GM23338 (cell line): Measurements from ENCODE around the gene AVPR2. TPM values are rescaled to one million over a fixed set of nuclear protein-coding genes. Genes with fewer than 3 reads are reported as not detected.
A peak's percentile ranks its signal among the peaks of the same experiment; 100 is the strongest.

ENCODE experiments used
- ATAC-seq: fragments of 200-7000 bp; cut with Tn5 transposase; 3 replicates; pipeline ENCODE4 v1.9.1; 2020
- DNase-seq: peaks from one replicate; pipeline ENCODE4 v3.0.0-alpha.2; 2015; ENCODE audit warnings: low spot score
- H2AFZ ChIP-seq: fragments of 200-600 bp; sonication (generic); 2 replicates; pipeline ENCODE4 v1.8.0; 2016; ENCODE audit warnings: antibody characterized with exemption, mild to moderate bottlenecking, moderate library complexity
- H3F3A ChIP-seq: fragments of 200-600 bp; sonication (generic); replicated peaks from 2 replicates; pipeline ENCODE4 v1.8.0; 2017; ENCODE audit warnings: antibody characterized with exemption, mixed run types, low read depth
- H3K27ac ChIP-seq: fragments of 200-600 bp; sonication (generic); 2 replicates; pipeline ENCODE4 v1.6.1; 2016; ENCODE audit warnings: low read depth
- H3K27me3 ChIP-seq: fragments of 200-600 bp; sonication (generic); 2 replicates; pipeline ENCODE4 v1.8.0; 2016; ENCODE audit warnings: mild to moderate bottlenecking, mixed run types, moderate library complexity; ENCODE audit not compliant: insufficient read depth
- H3K36me3 ChIP-seq: fragments of 200-600 bp; sonication (generic); 2 replicates; pipeline ENCODE4 v1.8.0; 2016; ENCODE audit warnings: mild to moderate bottlenecking; ENCODE audit not compliant: insufficient read depth
- H3K4me1 ChIP-seq: fragments of 200-600 bp; sonication (generic); 2 replicates; pipeline ENCODE4 v1.8.0; 2016; ENCODE audit warnings: mild to moderate bottlenecking, moderate library complexity; ENCODE audit not compliant: insufficient read depth
- H3K4me2 ChIP-seq: fragments of 200-600 bp; sonication (generic); 2 replicates; pipeline ENCODE4 v1.7.1; 2017; ENCODE audit warnings: mixed run types
- H3K4me3 ChIP-seq: fragments of 200-600 bp; sonication (generic); 2 replicates; pipeline ENCODE4 v1.6.1; 2016; ENCODE audit warnings: mixed run types
- H3K79me2 ChIP-seq: fragments of 200-600 bp; sonication (generic); replicated peaks from 2 replicates; pipeline ENCODE4 v1.8.0; 2017; ENCODE audit warnings: mild to moderate bottlenecking; ENCODE audit not compliant: insufficient read depth
- H3K9me2 ChIP-seq: fragments of 200-600 bp; sonication (generic); 2 replicates; pipeline ENCODE4 v1.8.0; 2017; ENCODE audit not compliant: insufficient read depth
- H4K20me1 ChIP-seq: fragments of 200-600 bp; sonication (generic); replicated peaks from 2 replicates; pipeline ENCODE4 v1.8.0; 2017; ENCODE audit warnings: mild to moderate bottlenecking; ENCODE audit not compliant: insufficient read depth
- H3K27ac Mint-ChIP-seq: 2 replicates; pipeline ENCODE4 v1.8.0; 2020; ENCODE audit warnings: inconsistent platforms, mild to moderate bottlenecking, moderate library complexity, mixed read lengths
- H3K27me3 Mint-ChIP-seq: 3 replicates; pipeline ENCODE4 v1.8.0; 2022; ENCODE audit warnings: low read depth, mild to moderate bottlenecking, moderate library complexity, mixed read lengths, inconsistent platforms; ENCODE audit not compliant: insufficient read depth, poor library complexity
- H3K36me3 Mint-ChIP-seq: 3 replicates; pipeline ENCODE4 v1.8.0; 2021; ENCODE audit warnings: low read depth, mild to moderate bottlenecking, inconsistent platforms, moderate library complexity, mixed read lengths
- H3K4me1 Mint-ChIP-seq: 3 replicates; pipeline ENCODE4 v1.8.0; 2020; ENCODE audit warnings: mild to moderate bottlenecking, inconsistent platforms, mixed read lengths
- H3K4me3 Mint-ChIP-seq: 3 replicates; pipeline ENCODE4 v1.8.0; 2021; ENCODE audit warnings: moderate library complexity, mild to moderate bottlenecking, inconsistent platforms, mixed read lengths
- H3K9me3 Mint-ChIP-seq: 3 replicates; pipeline ENCODE4 v1.8.0; 2020; ENCODE audit warnings: moderate library complexity, mild to moderate bottlenecking, inconsistent platforms, mixed read lengths
- JUNB ChIP-seq: IDR thresholded peaks from one replicate; pipeline ENCODE4 v1.6.1; 2016; ENCODE audit warnings: antibody characterized with exemption; ENCODE audit not compliant: unreplicated experiment
- POLR2AphosphoS5 ChIP-seq: IDR thresholded peaks from 2 replicates; pipeline ENCODE4 v1.6.1; 2016; ENCODE audit warnings: antibody characterized with exemption, low read depth
- STAT1 ChIP-seq: IDR thresholded peaks from one replicate; pipeline ENCODE4 v1.6.1; 2016; ENCODE audit warnings: antibody characterized with exemption; ENCODE audit not compliant: unreplicated experiment
- polyA plus RNA-seq: library from polyadenylated mRNA; unstranded; fragments of >200 nt; fragmentation: Nextera tagmentation; extraction: Ambion mirVana; gene quantifications from 2 replicates; pipeline ENCODE4 v1.2.1, GENCODE V29; 2016
- total RNA-seq: library from RNA; depleted of rRNA; stranded (reverse); fragments of >200 nt; shearing (Covaris generic); gene quantifications from 2 replicates; pipeline ENCODE4 v1.2.3, GENCODE V29; 2014
- TF ChIP-seq, protein P1 (sequence below): fragments of 250-450 bp; sonication (Bioruptor Pico); IDR thresholded peaks from 2 replicates; pipeline ENCODE4 v1.5.0; 2020; ENCODE audit warnings: mild to moderate bottlenecking, moderate library complexity
- TF ChIP-seq, protein P2 (sequence below): IDR thresholded peaks from one replicate; pipeline ENCODE4 v1.6.1; 2018; ENCODE audit warnings: antibody characterized with exemption; ENCODE audit not compliant: unreplicated experiment

AVPR2 gene
- total and polyA plus RNA-seq, 2 experiments from 2014 or later, result not detected

DNA sequence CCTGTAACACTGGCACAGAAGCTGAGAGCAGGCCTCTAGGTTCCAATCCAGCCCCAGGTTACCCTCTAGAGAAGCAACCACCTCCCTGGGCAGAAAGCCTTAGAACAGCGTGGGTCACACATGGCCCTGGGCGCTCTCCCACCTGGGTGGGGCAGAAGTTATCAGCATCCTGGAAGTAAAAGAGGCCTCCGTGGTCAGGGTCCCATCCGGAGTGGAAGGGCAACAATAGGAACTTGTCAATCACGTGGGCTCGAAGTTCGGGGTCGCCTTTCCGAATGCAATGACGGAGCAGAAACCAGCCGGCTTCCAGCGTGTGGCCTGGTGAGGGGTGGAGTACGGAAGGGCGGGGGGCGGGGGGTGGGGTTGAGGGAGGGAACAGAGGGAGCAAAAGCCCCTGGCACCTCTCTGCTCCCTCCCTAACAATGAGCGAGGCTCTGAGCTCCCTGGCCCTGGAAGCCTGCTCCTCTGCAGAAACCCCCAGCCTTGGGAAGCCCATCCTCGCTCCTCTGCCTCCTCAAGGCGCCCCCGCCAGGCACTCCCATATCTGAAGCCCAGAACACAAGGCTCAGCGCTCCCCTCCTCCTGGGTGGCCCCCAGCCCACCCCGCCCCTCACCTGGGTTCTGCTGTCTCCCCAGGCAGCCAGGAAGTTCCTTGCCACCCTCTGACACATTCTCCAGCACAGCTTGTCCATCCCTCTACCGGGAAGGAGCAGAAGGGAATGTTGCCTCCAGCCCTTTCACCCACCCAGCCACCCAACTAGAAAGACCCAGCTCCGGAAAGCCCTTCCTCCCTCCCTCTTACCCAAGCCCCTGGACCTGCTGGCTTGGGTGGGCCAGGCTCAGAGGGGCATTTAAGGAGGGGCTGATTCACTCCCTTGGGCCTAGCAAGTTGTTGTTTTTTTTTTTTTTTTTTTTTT lies 37.1 kb downstream of the AVPR2 start:
- Histone ChIP-seq H3F3A (no peaks in the 10 kb centered on the region), H3K27ac (peak overlapping the region; percentile 83), H3K4me1 (peaks cover 4% of the 10 kb centered on the region; the same call in 1 of the 2 replicates), H3K27me3 (no peaks in the 10 kb centered on the region), H4K20me1 (no peaks in the 10 kb centered on the region), H3K9me2 (no peaks in the 10 kb centered on the region), H3K79me2 (no peaks in the 10 kb centered on the region), H3K4me2 (peak overlapping the region; percentile 71), H3K4me3 (peak overlapping the region; percentile 43), H2AFZ (no peak overlapping the region), H3K36me3 (no peaks in the 10 kb centered on the region)
- Mint-ChIP-seq H3K4me3 (peak overlapping the region; percentile 61), H3K27me3 (peaks cover 6% of the 10 kb centered on the region), H3K36me3 (peaks cover 1% of the 10 kb centered on the region; the same call in 1 of the 3 replicates), H3K27ac (peak overlapping the region; percentile 93), H3K4me1 (peaks cover 22% of the 10 kb centered on the region), H3K9me3 (no peaks in the 10 kb centered on the region)
- DNase-seq, result peak; percentile 53
- ATAC-seq, result peak; percentile 31
- TF ChIP-seq POLR2AphosphoS5 (no peak), STAT1 (no peak), JUNB (no peak)
- TF ChIP-seq, protein P1, sequence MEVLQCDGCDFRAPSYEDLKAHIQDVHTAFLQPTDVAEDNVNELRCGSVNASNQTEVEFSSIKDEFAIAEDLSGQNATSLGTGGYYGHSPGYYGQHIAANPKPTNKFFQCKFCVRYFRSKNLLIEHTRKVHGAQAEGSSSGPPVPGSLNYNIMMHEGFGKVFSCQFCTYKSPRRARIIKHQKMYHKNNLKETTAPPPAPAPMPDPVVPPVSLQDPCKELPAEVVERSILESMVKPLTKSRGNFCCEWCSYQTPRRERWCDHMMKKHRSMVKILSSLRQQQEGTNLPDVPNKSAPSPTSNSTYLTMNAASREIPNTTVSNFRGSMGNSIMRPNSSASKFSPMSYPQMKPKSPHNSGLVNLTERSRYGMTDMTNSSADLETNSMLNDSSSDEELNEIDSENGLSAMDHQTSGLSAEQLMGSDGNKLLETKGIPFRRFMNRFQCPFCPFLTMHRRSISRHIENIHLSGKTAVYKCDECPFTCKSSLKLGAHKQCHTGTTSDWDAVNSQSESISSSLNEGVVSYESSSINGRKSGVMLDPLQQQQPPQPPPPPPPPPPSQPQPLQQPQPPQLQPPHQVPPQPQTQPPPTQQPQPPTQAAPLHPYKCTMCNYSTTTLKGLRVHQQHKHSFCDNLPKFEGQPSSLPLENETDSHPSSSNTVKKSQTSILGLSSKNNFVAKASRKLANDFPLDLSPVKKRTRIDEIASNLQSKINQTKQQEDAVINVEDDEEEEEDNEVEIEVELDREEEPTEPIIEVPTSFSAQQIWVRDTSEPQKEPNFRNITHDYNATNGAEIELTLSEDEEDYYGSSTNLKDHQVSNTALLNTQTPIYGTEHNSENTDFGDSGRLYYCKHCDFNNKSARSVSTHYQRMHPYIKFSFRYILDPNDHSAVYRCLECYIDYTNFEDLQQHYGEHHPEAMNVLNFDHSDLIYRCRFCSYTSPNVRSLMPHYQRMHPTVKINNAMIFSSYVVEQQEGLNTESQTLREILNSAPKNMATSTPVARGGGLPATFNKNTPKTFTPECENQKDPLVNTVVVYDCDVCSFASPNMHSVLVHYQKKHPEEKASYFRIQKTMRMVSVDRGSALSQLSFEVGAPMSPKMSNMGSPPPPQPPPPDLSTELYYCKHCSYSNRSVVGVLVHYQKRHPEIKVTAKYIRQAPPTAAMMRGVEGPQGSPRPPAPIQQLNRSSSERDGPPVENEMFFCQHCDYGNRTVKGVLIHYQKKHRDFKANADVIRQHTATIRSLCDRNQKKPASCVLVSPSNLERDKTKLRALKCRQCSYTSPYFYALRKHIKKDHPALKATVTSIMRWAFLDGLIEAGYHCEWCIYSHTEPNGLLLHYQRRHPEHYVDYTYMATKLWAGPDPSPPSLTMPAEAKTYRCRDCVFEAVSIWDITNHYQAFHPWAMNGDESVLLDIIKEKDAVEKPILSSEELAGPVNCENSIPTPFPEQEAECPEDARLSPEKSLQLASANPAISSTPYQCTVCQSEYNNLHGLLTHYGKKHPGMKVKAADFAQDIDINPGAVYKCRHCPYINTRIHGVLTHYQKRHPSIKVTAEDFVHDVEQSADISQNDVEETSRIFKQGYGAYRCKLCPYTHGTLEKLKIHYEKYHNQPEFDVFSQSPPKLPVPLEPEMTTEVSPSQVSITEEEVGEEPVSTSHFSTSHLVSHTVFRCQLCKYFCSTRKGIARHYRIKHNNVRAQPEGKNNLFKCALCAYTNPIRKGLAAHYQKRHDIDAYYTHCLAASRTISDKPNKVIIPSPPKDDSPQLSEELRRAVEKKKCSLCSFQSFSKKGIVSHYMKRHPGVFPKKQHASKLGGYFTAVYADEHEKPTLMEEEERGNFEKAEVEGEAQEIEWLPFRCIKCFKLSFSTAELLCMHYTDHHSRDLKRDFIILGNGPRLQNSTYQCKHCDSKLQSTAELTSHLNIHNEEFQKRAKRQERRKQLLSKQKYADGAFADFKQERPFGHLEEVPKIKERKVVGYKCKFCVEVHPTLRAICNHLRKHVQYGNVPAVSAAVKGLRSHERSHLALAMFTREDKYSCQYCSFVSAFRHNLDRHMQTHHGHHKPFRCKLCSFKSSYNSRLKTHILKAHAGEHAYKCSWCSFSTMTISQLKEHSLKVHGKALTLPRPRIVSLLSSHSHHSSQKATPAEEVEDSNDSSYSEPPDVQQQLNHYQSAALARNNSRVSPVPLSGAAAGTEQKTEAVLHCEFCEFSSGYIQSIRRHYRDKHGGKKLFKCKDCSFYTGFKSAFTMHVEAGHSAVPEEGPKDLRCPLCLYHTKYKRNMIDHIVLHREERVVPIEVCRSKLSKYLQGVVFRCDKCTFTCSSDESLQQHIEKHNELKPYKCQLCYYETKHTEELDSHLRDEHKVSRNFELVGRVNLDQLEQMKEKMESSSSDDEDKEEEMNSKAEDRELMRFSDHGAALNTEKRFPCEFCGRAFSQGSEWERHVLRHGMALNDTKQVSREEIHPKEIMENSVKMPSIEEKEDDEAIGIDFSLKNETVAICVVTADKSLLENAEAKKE (CRISPR knock-in tag), result no peak
- TF ChIP-seq, protein P2, sequence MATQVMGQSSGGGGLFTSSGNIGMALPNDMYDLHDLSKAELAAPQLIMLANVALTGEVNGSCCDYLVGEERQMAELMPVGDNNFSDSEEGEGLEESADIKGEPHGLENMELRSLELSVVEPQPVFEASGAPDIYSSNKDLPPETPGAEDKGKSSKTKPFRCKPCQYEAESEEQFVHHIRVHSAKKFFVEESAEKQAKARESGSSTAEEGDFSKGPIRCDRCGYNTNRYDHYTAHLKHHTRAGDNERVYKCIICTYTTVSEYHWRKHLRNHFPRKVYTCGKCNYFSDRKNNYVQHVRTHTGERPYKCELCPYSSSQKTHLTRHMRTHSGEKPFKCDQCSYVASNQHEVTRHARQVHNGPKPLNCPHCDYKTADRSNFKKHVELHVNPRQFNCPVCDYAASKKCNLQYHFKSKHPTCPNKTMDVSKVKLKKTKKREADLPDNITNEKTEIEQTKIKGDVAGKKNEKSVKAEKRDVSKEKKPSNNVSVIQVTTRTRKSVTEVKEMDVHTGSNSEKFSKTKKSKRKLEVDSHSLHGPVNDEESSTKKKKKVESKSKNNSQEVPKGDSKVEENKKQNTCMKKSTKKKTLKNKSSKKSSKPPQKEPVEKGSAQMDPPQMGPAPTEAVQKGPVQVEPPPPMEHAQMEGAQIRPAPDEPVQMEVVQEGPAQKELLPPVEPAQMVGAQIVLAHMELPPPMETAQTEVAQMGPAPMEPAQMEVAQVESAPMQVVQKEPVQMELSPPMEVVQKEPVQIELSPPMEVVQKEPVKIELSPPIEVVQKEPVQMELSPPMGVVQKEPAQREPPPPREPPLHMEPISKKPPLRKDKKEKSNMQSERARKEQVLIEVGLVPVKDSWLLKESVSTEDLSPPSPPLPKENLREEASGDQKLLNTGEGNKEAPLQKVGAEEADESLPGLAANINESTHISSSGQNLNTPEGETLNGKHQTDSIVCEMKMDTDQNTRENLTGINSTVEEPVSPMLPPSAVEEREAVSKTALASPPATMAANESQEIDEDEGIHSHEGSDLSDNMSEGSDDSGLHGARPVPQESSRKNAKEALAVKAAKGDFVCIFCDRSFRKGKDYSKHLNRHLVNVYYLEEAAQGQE, result no peak
